Neural cell (in vitro differentiated cells): ENCODE results near the gene PLEKHO2. TPM values are rescaled to one million over a fixed set of nuclear protein-coding genes. Genes with fewer than 3 reads are reported as not detected.

Experiments used
- H2AFZ ChIP-seq: fragments of 200-600, 300-800 bp; sonication (generic), shearing (Covaris generic); 2 replicates; pipeline ENCODE4 v1.6.0; 2014; ENCODE audit warnings: low read depth, mild to moderate bottlenecking, antibody characterized with exemption, low read length, moderate library complexity
- H3F3A ChIP-seq: fragments of 200-600 bp; shearing (Covaris generic); 2 replicates; pipeline ENCODE4 v1.6.1; 2016; ENCODE audit warnings: mild to moderate bottlenecking, moderate library complexity, mixed read lengths, antibody characterized with exemption, low read length; ENCODE audit not compliant: insufficient read depth, poor library complexity, severe bottlenecking
- H3K27ac ChIP-seq: fragments of 200-600, 300-800 bp; sonication (generic), shearing (Covaris generic); 2 replicates; pipeline ENCODE4 v1.5.1; 2014; ENCODE audit warnings: mild to moderate bottlenecking, low read length, moderate library complexity
- H3K27me3 ChIP-seq: fragments of 300-800, 200-600 bp; sonication (generic), shearing (Covaris generic); 2 replicates; pipeline ENCODE4 v1.6.0; 2014; ENCODE audit warnings: mild to moderate bottlenecking, low read depth, low read length, moderate library complexity; ENCODE audit not compliant: insufficient read depth
- H3K36me3 ChIP-seq: fragments of 300-800, 200-600 bp; sonication (generic), shearing (Covaris generic); 2 replicates; pipeline ENCODE4 v1.5.1; 2014; ENCODE audit warnings: mild to moderate bottlenecking, antibody characterized with exemption, low read length, moderate library complexity; ENCODE audit not compliant: insufficient read depth
- H3K4me2 ChIP-seq: fragments of 300-800, 200-600 bp; sonication (generic), shearing (Covaris generic); 2 replicates; pipeline ENCODE4 v1.6.0; 2014; ENCODE audit warnings: mild to moderate bottlenecking, low read length
- H3K4me3 ChIP-seq: fragments of 300-800, 200-600 bp; sonication (generic), shearing (Covaris generic); 2 replicates; pipeline ENCODE4 v1.5.1; 2014; ENCODE audit warnings: mild to moderate bottlenecking, low read length, moderate library complexity
- H3K79me2 ChIP-seq: fragments of 200-600 bp; shearing (Covaris generic); replicated peaks from 2 replicates; pipeline ENCODE4 v1.6.0; 2014; ENCODE audit warnings: mild to moderate bottlenecking, low read length, moderate library complexity; ENCODE audit not compliant: insufficient read depth
- H3K9ac ChIP-seq: fragments of 300-800, 200-600 bp; sonication (generic), shearing (Covaris generic); 2 replicates; pipeline ENCODE4 v1.6.1; 2016; ENCODE audit warnings: mild to moderate bottlenecking, low read length, mixed read lengths
- H3K9me2 ChIP-seq: fragments of 200-600 bp; shearing (Covaris generic); 2 replicates; pipeline ENCODE4 v1.6.1; 2016; ENCODE audit warnings: mild to moderate bottlenecking, low read length, mixed read lengths; ENCODE audit not compliant: insufficient read depth
- H3K9me3 ChIP-seq: fragments of 200-600, 300-800 bp; sonication (generic), shearing (Covaris generic); 2 replicates; pipeline ENCODE4 v1.6.1; 2016; ENCODE audit warnings: mild to moderate bottlenecking, mixed run types, low read length, moderate library complexity, mixed read lengths
- H4K20me1 ChIP-seq: fragments of 200-600 bp; shearing (Covaris generic); 2 replicates; pipeline ENCODE4 v1.6.1; 2016; ENCODE audit warnings: mild to moderate bottlenecking, mixed run types; ENCODE audit not compliant: insufficient read depth
- CTCF ChIP-seq: fragments of 450-650 bp; IDR thresholded peaks from 2 replicates; pipeline ENCODE4 v1.5.1; 2014; ENCODE audit warnings: antibody characterized with exemption, mild to moderate bottlenecking, moderate library complexity; ENCODE audit not compliant: poor library complexity, severe bottlenecking
- EZH2 ChIP-seq: fragments of 200-600, 300-800 bp; shearing (Covaris generic), sonication (generic); IDR thresholded peaks from 2 replicates; pipeline ENCODE4 v1.6.1; 2014; ENCODE audit warnings: antibody characterized with exemption, low read length, borderline replicate concordance, mild to moderate bottlenecking; ENCODE audit not compliant: insufficient read depth, poor library complexity, severe bottlenecking
- MXI1 ChIP-seq: fragments of 450-650 bp; conservative IDR thresholded peaks from 2 replicates; pipeline ENCODE4 v1.6.1; 2014; ENCODE audit warnings: antibody characterized with exemption, mild to moderate bottlenecking; ENCODE audit not compliant: poor library complexity, severe bottlenecking
- POLR2AphosphoS5 ChIP-seq: IDR thresholded peaks from 2 replicates; pipeline ENCODE4 v1.6.1; 2012
- REST ChIP-seq: IDR thresholded peaks from 2 replicates; pipeline ENCODE4 v1.6.1; 2012; ENCODE audit warnings: borderline replicate concordance
- SMC3 ChIP-seq: fragments of 450-650 bp; conservative IDR thresholded peaks from 2 replicates; pipeline ENCODE4 v1.6.1; 2014; ENCODE audit warnings: antibody characterized with exemption, mild to moderate bottlenecking, moderate library complexity; ENCODE audit not compliant: poor library complexity
- TAF1 ChIP-seq: IDR thresholded peaks from 2 replicates; pipeline ENCODE4 v1.6.1; 2012; ENCODE audit warnings: low read depth
- polyA plus RNA-seq: library from polyadenylated mRNA; depleted of rRNA; stranded (reverse); fragments of >200 nt; gene quantifications from 2 replicates; pipeline ENCODE4 v1.2.3, GENCODE V29; 2014

The PLEKHO2 gene
- polyA plus RNA-seq, 1 donor from 2014 or later: 1.3 TPM

DNA sequence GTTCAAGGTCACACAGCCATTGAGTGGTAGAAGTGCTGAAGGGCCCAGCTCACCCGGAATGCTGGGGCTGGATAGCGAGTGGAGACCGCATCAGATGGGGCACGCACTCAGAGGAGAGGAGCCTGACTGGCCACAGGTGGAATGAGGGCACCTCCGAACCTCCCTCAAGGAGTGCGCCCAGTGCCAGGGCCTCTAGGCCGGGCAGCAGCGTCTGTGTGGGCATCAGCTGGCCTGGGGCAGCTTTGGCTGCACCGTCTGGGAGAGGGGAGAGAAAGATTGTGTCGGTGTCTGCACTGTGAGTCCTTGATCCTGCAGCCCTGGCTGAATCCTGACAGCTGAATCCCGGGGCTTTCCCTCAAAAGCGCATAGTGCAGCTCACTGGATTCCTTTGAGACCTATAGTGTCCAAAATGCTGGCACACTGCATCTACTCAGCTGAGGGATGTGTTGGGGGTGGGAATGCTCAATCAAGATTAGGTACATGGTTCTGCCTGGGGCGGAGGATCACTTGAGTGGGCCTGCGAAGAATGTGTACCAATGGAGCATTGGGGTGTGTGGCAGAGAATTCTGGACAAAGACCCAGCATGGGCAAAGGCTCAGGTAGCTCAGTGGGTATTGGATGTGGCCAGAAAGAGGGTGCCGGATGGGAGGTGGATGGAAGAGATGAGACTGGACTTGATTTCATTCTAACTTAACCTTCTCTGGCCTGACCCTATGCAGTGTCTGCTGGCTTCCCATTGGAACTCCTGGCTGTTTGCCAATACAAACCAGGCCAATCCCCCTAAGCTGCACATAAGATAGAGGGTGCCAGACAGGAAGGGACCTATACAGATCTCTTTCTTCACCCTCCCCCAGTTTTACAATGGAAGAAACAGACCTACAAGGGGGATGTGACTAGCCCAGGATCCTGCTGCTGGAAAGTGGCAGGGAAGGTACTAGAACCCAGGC lies 70.9 kb downstream of the PLEKHO2 start:
- no peaks in the 10 kb centered on the region for H3F3A ChIP-seq
- H4K20me1 ChIP-seq: no peaks in the 10 kb centered on the region
- H3K9ac ChIP-seq: no peak overlapping the region
- no peak for TF ChIP-seq SMC3
- TF ChIP-seq POLR2AphosphoS5: no peak
- no peak for TF ChIP-seq EZH2
- no peak for TF ChIP-seq MXI1
- no peak for TF ChIP-seq REST
- no peak for TF ChIP-seq CTCF
- TF ChIP-seq TAF1: no peak
- peak overlapping the region; percentile 68 for H3K4me3 ChIP-seq
- H3K27me3 ChIP-seq: peaks cover 4% of the 10 kb centered on the region
- H2AFZ ChIP-seq: no peak overlapping the region
- no peaks in the 10 kb centered on the region for H3K9me2 ChIP-seq
- no peaks in the 10 kb centered on the region for H3K79me2 ChIP-seq
- no peaks in the 10 kb centered on the region for H3K9me3 ChIP-seq
- H3K36me3 ChIP-seq: no peaks in the 10 kb centered on the region
- no peak overlapping the region for H3K4me2 ChIP-seq
- H3K27ac ChIP-seq: no peak overlapping the region

DNA sequence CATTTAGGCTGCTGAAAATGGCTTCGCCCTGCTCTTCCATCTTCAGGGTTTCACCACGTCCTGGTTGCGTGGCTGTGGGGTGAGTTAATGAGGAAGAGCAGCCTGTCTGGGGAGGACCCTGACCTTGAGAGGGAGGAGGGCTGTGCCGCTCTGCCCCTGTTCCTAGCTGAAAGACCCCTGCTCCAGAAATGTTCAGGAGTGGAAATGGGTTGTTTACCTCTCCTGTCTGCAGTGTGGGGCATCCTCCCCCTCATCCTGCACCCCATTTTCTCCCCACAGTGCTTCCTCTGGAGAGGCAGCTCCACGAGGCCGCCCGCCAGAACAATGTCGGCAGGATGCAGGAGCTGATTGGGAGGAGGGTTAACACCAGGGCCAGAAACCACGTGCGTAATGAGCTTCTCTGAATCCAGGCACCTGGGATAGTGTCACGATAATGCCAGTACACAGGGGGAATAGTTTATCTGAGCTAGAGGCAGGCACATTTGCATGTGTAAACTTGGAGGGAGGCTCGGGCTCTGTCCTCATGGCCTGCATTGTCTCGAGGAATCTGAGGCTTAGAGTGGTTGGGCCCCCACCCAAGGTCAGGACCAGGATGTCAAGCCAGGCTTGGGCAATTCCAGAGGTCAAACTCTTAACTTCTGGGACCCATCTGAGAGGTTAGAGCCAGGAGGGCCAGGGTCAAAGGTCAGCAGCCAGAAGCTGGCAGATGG lies 74.0 kb downstream of the PLEKHO2 start:
- H3K27me3 ChIP-seq: peaks cover 4% of the 10 kb centered on the region
- TF ChIP-seq TAF1: no peak
- TF ChIP-seq SMC3: no peak
- no peaks in the 10 kb centered on the region for H3K36me3 ChIP-seq
- H3K9me2 ChIP-seq: no peaks in the 10 kb centered on the region
- H3K4me2 ChIP-seq: no peak overlapping the region
- no peaks in the 10 kb centered on the region for H4K20me1 ChIP-seq
- H3K4me3 ChIP-seq: no peak overlapping the region
- H3K79me2 ChIP-seq: no peaks in the 10 kb centered on the region
- no peaks in the 10 kb centered on the region for H3K9me3 ChIP-seq
- H2AFZ ChIP-seq: no peak overlapping the region
- H3K9ac ChIP-seq: no peak overlapping the region
- H3K27ac ChIP-seq: no peak overlapping the region
- H3F3A ChIP-seq: no peaks in the 10 kb centered on the region
